HG02678 (cell line): ENCODE measurements around the gene TXNL4A.
A peak's percentile ranks its signal among the peaks of the same experiment; 100 is the strongest.
"Not testable (repeated sequence)": the region's sequence is repeated elsewhere in the genome, so short reads cannot be mapped to it uniquely, and the experiment has no call there.

Source experiments
- ATAC-seq: cut with Tn5 transposase; IDR thresholded peaks from one replicate; pipeline ENCODE4 v1.9.1; 2021; ENCODE audit warnings: mild to moderate bottlenecking, moderate library complexity; ENCODE audit not compliant: unreplicated experiment

Gene TXNL4A

DNA sequence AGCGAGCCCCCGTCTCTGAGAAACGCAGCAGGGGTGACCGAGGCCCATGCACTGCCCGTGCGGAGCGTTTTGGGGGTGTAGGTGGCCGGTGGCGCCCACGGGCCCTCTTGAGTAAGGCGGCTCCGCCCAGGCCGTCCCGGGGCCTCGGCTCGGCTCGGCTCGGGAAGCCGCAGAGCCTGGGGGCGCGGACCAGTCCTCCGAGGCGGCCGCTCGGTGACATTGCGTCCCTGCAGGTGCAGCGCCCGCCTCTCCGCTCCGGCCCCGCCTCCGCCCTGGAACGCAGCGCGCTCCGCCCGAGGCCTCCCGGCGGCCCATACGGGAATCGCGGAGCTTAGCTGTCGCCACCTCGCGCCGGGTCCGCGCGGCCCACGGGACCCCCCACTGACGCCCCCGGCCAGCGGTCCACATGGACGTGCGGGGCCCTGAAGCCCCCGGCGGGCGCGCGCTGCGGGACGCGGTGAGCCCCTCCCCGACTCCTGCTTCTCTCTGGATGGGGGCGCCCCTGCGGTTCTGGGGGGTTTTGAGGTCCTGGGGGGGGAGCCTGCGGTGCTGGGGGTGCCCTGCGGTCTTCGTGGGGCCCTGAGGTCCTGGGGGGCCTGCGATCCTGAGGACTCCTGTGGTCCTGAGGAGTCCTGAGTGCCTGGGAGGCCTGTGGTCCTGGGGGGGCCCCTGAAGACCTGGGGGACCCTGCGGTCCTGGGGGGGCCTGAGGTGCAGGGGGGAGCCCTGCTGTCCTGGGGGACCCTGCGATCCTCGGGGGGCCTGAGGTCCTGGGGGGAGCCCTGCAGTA, 23.8 kb downstream of the TXNL4A start, which contains the start of gene HSBP1L1:
Gene HSBP1L1, plus strand, starts transcription at position 314 of the 789 bp plus-strand sequence. Its CDS starts 93 bp downstream, at position 407.
- ATAC-seq = peak; percentile 73

DNA sequence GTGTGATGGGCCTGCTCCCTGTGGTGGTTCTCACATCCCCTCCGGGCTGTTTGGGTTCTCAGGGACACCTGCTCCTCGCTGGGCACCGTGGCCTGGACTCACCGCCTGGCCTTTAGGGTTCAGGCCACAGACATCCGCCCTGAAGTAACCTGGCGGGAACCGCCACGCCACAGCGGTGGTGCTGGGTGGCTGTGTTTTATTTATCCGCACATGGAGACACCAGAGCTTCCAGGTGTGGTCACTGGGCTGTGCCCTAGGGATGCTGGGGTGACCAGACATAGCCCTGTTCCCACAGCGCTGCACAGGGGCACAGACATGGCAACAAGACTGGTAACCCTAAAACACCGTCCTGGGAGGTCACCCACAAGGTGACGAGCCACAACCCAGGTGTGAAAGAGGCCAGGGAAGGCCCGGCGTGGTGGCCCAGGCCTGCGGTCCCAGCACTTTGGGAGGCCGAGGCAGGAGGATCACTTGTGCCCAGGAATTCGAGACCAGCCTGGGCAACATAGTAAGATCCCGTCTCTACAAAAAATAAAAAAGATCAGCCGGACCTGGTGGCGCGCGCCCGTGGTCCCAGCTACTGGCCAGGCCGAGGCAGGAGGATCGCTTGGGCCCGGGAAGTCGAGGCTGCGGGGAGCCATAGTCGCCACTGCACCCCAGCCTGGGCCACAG, 24.6 kb downstream of the TXNL4A start:
- ATAC-seq = no peak

DNA sequence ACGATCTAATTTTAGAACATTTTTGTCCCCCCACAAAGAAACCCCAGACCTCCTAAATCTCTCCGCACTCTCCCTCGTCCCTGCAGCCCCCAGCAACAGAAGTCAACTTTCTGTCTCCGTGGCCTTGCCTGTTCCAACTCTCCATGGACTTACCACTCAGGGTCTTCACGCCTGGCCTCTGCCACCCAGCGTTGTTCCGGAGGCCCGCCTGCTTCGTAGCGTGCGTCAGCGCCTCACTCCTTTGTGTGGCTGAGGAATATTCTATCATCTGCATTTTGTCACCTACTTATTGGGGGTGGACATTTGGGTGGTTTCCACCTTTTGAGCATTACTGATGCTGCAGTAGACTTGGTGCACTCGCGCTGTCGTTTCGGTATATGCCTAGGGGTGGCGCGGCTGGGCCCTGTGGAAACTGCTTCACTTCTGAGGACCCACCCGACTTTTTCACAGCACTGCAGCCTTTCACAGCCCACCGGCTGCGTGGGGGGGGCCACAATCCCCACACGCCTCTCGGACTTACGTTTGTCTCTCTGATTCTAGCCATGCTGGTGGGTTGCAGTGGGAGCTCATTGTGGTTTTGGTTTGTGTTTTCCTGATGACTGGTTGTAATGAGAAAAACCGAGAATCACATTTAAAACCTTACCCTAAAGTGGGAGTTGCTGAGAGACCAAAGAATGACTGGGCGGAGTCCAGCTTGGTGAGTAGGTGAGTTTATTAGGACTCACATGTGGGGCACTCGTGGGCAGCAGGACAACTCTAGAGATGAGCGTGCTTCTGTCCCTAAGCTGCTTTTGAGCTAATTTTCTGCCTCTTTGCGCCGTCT, 25.3 kb downstream of the TXNL4A start:
- peak; percentile 52 for ATAC-seq

DNA sequence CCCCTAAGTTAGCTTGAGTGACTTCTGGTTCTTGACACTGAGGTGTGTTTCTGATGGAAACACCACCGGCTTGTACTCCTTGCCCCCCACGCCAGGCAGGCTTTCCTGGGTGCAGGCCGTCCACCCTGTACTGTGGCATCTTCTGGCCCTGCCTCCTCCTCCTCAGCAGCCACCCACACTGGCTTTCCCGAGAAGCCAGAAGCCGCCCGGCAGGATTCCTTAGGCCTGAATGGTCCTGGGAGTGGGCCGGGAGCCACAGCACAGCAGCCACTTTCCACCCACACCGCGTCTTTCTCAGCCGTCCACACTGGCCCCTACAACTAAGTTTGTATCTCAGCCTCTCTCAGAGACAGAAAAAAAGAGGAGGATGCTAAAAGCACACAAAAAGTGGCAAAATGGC, 26.1 kb downstream of the TXNL4A start:
- no peak for ATAC-seq

DNA sequence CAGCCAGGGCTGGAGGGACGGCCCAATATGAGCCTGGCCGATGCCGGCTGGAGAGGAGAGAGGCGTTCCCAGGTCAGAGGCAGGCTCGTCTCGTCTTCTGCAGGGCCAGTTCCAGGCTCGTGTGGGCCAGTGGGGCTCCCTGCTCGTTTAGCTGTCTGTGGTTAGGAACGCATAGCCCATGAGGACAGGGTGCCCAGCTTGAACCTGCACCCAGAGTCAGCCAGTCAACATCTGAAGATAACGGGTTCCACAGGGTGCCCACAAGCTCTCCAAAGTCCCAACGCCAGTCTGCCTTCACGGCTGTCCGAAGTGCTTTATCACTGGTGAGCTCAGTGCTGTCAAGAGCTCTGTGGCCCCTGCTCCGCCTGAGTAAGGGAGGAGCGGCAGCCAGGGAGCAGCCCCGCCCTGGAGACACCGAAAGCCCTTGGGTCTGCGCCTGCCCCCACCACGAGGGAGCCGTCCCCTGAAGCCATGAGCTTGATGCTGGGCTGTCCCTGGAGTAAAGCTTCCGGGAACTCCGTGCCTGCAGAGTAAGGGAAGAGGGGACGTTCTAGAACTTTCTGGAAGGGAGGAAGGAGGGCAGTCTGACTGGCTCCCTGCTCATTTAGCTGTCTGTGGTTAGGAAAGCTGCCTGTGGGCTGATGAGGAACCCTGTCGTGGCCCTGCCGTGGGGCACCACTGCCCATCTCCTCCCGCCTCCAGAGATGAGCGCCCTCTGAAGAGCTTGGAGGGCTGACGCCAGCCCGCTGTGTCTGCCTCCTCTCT, 26.7 kb downstream of the TXNL4A start:
- ATAC-seq = no peak

DNA sequence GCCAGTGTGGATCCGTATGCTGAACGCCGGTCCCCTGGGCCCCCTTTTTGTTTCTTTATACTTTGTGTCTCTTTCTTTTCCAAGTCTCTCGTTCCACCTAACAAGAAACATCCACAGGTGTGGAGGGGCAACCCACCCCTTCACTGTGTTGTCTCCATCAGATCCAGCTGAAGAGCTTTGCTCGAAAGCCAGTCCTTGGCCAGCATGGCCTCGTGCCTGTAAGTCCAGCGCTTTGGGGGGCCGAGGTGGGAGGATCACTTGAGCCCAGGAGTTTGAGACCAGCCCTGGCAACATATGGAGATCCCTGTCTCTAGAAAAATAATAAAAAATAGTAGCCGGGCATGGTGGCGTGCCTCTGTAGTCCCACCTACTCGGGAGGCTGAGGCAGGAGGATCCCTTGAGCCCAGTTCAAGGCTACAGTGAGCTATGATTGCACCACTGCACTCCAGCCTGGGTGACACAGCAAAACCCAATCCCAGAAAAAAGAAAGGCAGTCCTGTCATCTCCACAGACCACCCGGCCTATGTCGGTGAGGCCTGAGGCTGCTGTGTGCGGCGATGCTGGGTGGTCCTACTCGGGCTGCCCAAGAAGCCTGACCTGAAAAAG, 27.3 kb downstream of the TXNL4A start:
- ATAC-seq = no peak

DNA sequence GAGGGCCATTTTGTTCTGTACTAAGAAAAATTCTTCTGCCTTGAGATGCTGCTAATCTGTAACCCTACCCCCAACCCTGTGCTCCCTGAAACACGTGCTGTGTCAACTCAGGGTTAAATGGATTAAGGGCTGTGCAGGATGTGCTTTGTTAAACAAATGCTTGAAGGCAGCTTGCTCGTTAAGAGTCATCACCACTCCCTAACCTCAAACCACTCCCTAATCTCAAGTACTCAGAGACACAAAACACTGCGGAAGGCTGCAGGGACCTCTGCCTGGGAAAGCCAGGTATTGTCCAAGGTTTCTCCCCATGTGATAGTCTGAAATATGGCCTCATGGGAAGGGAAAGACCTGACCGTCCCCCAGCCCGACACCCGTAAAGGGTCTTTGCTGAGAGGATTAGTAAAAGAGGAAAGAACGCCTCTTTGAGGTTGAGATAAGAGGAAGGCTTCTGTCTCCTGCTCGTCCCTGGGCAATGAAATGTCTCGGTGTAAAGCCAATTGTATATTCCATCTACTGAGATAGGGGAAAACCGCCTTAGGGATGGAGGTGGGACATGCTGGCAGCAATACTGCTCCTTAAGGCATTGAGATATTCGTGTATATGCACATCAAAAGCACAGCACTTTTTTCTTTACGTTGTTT, 28.1 kb downstream of the TXNL4A start:
- not testable (repeated sequence) for ATAC-seq

DNA sequence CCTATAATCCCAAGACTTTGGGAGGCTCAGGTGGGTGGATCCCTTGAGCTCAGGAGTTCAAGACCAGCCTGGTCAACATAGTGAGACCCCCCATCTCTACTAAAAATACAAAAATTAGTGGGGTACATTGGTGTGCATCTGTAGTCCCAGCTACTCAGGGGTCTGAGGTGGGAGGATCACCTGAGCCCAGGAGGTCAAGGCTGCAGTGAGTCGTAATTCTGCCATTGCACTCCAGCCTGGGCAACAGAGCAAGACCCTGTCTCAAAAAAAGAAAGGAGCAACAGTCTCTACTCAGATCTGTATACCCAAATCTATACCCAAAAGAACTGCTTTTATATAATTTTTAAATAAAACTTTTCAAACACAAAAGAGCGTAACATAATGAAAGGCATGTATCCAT, 29.4 kb downstream of the TXNL4A start:
- no peak for ATAC-seq

DNA sequence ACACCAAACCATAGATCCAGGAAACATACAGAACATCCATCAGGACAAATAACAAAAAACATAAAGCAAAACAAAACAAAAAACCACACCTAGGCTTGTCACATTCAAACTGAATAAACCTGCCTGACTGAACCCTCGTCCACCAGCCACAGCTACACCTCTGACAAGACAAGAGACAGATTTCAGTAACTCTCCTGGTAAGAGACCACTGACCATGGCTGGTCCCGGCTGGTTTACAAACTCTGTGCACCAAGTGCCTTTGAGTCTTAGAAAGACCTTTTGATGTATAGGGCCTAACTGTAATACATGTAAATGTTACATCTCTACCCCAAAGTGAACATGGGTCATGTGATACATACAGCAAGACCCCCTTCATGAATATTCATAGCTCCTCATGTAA, 32.1 kb downstream of the TXNL4A start:
- ATAC-seq = no peak

DNA sequence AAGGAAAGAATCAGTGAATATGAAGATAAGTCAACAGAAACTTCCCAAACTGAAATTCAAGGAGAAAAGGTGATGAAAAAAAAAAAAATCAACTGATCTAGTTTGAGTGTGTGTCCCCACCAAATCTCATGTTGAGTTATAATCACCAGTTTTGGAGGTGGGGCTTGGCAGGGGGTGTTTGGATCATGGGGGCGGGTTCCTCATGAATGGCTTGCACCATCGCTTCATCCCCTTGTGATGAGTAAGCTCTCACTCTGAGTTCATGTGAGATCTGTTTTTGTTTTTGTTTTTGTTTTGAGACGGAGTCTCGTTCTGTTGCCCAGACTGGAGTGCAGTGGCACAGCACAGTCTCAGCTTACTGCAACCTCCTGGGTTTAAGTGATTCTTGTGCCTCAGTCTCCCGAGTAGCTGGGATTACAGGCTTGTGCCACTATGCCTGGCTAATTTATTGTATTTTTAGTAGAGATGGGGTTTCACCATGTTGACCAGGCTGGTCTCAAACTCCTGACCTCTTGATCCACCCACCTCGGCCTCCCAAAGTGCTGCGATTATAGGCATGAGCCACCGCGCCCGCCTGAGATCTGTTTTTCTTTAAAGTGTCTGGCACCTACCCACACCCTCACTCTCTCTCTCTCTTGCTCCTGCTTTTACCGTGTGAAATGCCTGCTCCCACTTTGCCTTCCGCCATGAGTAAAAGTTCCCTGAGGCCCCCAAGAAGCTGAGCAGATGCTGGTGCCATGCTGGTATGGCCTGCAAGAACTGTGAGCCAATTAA, 32.9 kb downstream of the TXNL4A start:
- ATAC-seq = no peak

DNA sequence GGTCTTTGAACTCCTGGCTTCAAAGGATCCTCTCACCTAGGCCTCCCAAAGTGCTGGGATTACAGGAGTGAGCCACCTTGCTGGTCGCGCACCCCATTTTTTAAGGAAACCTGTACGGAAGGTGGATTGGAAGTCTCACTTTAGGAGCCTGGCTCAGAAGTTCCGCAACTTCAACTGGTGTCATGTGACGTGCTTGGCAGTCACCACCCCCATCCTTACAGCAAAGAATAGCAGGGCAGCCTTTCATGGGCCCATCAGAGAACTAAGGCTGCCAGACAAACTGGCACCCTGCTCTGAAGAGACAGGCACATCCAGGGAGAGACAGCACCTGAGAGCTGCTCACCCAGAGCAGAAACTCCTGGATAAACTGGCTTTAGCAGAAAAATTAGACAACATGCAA, 33.6 kb downstream of the TXNL4A start:
- ATAC-seq = no peak

DNA sequence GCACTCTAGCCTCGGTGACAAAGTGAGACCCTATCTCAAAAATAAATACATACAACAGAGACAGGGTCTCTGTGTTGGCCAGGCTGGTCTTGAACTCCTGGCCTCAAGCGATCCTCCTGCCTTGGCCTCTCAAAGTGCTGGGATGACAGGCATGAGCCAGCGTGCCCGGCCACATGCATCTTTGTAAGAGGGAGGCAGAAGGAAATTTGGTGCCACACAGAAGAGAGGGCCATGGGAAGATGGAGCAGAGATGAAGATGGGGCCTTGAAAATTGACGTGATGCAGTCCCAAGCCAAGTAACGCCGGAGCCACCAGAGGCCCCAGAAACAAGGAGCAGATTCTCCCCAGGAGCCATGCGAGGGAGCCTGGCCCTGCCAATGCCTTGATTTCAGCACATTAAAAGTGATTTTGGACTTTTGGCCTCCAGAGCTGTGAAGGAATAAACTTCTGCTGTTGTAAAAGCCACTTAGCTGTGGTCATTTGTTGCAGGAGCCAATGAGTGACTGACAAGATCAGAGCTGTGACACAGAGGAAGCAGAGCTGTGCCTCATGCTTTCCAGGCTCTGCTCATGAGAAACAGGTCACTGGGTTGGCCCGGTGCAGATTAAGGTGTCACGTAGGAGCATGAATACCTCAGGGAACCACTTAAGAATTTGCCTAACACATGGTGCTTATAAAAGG, 34.3 kb downstream of the TXNL4A start:
- no peak for ATAC-seq

DNA sequence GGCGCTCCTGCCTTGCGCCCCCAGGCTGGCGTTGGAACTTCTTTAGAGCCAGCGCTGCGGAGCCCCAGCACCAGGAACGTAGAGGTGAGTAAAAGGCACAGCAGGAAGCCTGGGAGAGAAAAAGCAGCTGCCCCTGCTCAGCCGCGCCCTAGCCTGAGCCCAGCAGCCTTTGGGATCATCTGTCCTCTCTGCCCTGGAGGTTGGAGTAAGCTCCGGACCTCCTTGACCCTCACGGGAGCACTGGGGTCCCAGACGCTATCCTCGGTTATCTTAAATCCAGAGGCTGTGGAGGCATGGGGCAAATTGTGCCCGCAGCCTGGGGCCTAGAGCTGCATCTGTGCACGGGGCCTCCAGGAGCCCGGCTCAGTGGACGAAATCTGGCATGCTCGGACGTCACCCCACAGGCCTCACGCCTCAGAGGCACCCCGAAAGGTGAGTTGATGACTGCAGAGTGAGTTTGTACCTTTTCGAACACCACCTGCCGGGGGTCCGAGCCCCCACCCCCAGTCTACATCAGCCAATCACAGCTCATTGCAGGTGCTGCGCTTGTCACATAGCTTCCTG, 35.3 kb downstream of the TXNL4A start:
- ATAC-seq = no peak

DNA sequence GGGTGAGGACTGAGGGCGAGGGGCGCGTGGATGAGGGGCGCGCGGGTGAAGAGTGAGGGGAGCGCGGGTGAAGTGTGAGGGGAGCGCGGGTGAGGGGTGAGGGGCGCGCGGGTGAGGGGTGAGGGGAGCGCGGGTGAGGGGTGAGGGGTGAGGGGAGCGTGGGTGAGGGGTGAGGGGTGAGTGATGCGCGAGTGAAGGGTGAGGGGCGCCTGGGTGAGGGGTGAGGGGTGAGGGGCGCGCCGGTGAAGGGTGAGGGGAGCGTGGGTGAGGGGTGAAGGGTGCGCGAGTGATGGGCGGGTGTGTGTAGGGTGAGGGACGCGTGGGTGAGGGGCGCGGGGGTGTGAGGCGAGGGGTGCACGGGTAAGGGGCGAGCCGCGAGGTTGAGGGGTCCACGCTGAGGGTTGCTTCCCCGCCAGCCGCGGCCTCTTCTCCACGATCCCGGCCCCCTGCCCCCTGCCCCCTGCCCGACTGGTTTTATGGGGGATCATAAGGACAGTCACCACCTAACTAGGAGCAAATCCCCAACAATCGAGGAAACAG, 35.8 kb downstream of the TXNL4A start:
- no peak for ATAC-seq

DNA sequence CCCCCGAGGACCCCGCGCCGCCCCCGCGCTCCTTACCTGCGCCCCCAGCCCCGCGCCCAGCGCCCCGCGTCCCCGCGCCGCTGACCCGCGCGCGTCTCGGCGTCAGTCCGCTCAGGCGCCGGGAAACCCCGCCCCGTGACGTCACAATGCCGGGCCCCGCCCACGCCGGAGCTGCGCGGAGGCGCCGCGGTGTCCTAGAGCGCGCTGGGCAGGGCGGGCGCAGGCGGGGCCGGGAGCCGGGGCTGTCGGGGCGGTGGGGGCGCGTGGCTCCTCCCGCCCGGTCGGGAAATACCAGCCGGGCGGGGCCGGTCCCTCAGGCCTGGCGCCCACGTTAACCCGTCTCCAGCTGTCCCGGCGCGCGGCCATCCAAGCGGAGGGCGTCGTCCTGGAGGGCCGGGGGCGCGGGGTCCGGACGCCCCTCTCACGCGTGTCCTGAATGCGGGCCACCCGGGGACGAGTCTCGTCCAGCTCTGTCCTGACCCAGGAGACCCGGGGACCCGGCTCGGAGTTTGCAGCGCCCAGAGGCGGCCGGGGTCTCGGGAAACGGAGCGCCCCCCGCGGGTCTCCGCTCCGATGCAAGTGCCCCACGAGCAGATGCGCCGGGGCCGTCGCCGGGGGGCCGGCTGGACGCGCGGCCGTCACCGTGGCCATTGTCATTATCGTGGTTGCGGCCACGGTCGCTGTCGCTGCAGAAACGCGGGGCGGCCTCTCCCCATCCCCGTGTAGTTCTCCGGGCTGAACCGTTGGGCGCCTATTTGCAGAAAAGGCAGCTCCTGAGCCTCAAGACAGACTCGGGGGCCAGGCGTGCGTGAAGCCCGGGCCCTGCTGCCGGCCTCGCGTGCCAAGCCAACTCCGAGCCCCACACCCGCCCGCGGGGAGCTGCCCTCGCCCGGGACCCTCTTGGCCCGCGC, 36.6 kb downstream of the TXNL4A start, which contains the start of gene SLC66A2:
Gene SLC66A2, minus strand, starts transcription at position 109 of the 911 bp plus-strand sequence. CDS start 727 bp downstream, outside the sequence.
- ATAC-seq = peak; percentile 81

DNA sequence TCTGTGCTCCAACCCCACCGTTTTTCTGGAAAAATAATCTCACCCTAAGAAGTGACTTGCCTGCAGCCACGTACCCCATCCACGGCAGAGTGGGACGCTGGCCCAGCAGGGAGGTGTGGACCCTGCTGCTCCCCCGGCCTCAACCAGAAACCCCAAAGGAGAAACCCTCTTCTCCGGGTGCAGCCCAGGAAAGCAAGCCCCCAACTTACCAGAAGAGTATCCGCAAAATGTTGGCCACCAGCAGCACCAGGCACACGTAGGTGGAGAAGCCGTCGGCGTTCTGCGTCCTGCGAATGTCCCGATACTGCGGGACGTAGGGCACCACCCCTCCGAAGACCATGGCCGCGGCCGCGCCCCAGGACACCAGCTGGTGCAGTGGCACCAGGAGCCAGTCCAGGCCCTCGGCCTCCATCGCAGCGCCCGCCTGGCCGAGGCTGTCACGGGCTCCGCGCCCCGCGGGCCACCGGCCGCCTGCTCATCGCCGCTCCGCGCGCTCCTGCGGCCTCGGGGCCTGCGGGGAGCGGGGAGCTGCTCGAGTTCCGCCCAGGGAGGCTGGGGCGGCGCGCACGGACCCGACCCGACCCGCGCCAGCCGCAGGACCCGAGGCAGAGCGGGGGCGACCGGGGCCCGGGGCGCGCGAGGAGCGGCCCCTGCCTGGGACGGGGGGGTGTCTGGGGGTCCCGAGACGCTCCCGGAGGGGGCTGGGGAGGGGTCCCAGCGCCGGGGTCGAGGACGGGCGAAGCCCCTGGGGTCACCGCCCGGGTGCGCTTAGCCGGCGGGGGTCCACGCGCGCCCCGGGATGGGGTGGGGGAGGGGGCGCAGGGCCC, 37.6 kb downstream of the TXNL4A start:
- peak; percentile 33 for ATAC-seq
